BJ (cell line): ENCODE data around the gene WASL. TPM values are rescaled to one million over a fixed set of nuclear protein-coding genes. Genes with fewer than 3 reads are reported as not detected.

Experiments
- CTCF ChIA-PET: fragments of 350-600 bp; formaldehyde crosslinking; extraction: SDS; loops from one replicate; lab custom pipeline; 2021; ENCODE audit warnings: antibody characterized with exemption, inconsistent platforms; lab: Yijun Ruan, JAX
- POLR2A ChIA-PET: fragments of 300-600 bp; sonication (Branson Sonifier 250); formaldehyde crosslinking; extraction: SDS; loops from one replicate; lab custom pipeline; 2021; ENCODE audit warnings: antibody characterized with exemption; lab: Charles Lee
- DNase-seq: peaks from one replicate; pipeline ENCODE4 v3.0.0-alpha.2; 2011; ENCODE audit warnings: low read depth
- H3K27me3 ChIP-seq: 2 replicates; pipeline ENCODE4 v1.6.0; 2011; ENCODE audit warnings: low read length; ENCODE audit not compliant: control insufficient read depth, insufficient read depth
- H3K36me3 ChIP-seq: 2 replicates; pipeline ENCODE4 v1.5.1; 2011; ENCODE audit warnings: low read length; ENCODE audit not compliant: control insufficient read depth, insufficient read depth
- H3K4me3 ChIP-seq: 2 replicates; pipeline ENCODE4 v1.5.1; 2011; ENCODE audit warnings: low read depth, mild to moderate bottlenecking, control low read depth, low read length
- polyA plus RNA-seq: library from polyadenylated mRNA; depleted of rRNA; stranded (reverse); fragments of >200 nt; gene quantifications from 2 replicates; pipeline ENCODE4 v1.2.3, GENCODE V29; 2011
- TF ChIP-seq, protein P1 (sequence below): IDR thresholded peaks from 2 replicates; pipeline ENCODE4 v1.5.1; 2011; ENCODE audit warnings: low read depth, mild to moderate bottlenecking, control low read depth, inconsistent platforms, low read length, moderate library complexity; ENCODE audit not compliant: insufficient read depth

Gene WASL
- polyA plus RNA-seq, 1 experiment: 4.0 TPM

DNA sequence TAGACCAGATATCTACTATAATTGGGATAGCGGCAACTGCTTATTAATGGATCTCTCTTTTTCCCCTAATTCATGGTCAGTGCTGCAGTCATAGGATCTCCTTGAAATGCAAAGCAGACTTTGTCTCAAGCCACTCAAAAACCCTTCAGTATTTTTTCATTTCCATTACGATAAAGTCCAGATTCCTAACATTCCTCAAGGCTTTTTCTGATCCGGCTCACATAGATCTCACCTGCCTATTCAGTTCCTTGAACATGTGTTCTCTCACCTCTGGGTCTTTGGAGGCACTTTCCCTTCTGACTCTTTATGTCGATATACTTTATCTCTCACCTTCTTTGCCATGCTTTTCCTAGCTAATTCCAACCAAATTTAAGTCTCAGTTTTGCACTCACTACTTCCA is 25.7 kb upstream of the WASL start:
- POLR2A ChIA-PET: no interaction called here
- no peak overlapping the region for H3K4me3 ChIP-seq
- no peaks in the 10 kb centered on the region for H3K36me3 ChIP-seq
- DNase-seq: no peak
- CTCF ChIA-PET: interaction anchor here (1.1 kb wide), 1 partner anchor 26 kb away, joined by 3 read pairs; the partner anchor contains the start of gene WASL
- peaks cover 3% of the 10 kb centered on the region; the same call in 1 of the 2 replicates for H3K27me3 ChIP-seq
- TF ChIP-seq, protein P1, sequence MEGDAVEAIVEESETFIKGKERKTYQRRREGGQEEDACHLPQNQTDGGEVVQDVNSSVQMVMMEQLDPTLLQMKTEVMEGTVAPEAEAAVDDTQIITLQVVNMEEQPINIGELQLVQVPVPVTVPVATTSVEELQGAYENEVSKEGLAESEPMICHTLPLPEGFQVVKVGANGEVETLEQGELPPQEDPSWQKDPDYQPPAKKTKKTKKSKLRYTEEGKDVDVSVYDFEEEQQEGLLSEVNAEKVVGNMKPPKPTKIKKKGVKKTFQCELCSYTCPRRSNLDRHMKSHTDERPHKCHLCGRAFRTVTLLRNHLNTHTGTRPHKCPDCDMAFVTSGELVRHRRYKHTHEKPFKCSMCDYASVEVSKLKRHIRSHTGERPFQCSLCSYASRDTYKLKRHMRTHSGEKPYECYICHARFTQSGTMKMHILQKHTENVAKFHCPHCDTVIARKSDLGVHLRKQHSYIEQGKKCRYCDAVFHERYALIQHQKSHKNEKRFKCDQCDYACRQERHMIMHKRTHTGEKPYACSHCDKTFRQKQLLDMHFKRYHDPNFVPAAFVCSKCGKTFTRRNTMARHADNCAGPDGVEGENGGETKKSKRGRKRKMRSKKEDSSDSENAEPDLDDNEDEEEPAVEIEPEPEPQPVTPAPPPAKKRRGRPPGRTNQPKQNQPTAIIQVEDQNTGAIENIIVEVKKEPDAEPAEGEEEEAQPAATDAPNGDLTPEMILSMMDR: no peak

DNA sequence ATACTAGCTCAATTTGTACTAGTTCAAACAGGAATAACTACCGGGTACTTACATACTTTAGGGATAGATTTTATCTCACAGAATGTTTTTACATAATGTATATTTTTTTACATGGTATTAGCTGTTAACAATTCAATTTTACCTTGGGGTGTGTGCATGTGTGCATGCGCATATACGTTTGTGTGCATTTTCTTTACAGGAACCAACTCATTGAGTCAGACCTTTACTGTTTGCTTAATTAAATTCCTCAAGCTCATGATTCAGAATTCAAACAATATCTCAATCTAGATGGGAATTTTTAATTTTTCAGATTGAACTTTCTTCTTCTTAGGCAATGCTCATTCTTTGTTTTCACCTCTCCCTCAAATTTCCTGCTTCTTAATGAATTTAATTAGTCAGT is 24.7 kb upstream of the WASL start:
- DNase-seq: no peak
- POLR2A ChIA-PET: no interaction called here
- Histone ChIP-seq H3K36me3 (no peaks in the 10 kb centered on the region), H3K27me3 (peaks cover 3% of the 10 kb centered on the region; the same call in 1 of the 2 replicates), H3K4me3 (no peak overlapping the region)
- CTCF ChIA-PET: no interaction called here
- TF ChIP-seq, protein P1: no peak

DNA sequence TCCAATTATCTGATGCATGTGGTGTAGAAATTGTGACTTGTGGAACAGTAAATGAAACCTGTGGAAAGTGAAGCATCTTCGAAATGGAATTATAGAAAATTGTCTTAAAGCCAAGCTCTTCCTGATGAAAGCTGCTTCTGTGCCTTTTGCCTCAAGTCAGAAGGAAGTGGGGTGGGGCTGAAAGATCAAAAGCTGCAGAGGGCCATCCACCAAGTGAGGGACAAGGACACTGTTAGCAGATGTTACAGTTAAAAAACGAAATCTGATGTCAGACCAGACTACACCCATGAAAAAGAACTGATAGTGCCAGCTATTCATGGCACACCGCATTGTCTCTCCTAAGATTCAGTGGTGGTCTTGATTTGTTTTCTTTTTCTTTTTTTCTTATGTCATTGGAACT is 23.8 kb upstream of the WASL start:
- CTCF ChIA-PET: interaction anchor here (1.6 kb wide), 1 partner anchor 23 kb away, joined by 3 read pairs; no protein-coding TSS in a partner anchor
- no peaks in the 10 kb centered on the region for H3K36me3 ChIP-seq
- peaks cover 3% of the 10 kb centered on the region; the same call in 1 of the 2 replicates for H3K27me3 ChIP-seq
- no peak for DNase-seq
- TF ChIP-seq, protein P1: no peak
- no peak overlapping the region for H3K4me3 ChIP-seq
- POLR2A ChIA-PET: no interaction called here

DNA sequence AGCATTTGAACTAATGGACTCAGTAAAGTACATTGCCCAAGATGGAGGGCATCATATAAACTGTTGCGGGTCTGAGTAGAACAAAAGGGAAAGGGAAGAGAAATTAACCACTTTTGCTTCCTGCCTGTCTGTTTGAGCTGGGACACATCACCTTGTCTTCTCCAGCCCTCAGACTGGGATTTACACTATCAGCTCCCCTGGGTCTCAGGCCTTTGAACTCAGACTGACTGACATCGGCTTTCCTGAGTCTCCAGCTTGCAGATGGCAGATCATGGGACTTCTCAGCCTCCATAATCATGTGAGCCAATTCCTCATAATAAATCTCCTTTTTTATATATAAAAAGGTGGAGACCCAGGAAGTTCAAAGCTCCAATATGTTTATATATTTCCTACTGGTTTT is 23.0 kb upstream of the WASL start:
- ChIA-PET POLR2A (no interaction called here), CTCF (interaction anchor here (1.6 kb wide), 1 partner anchor 23 kb away, joined by 3 read pairs; no protein-coding TSS in a partner anchor)
- TF ChIP-seq, protein P1: no peak
- Histone ChIP-seq H3K36me3 (no peaks in the 10 kb centered on the region), H3K27me3 (peaks cover 3% of the 10 kb centered on the region; the same call in 1 of the 2 replicates), H3K4me3 (no peak overlapping the region)
- DNase-seq: no peak

DNA sequence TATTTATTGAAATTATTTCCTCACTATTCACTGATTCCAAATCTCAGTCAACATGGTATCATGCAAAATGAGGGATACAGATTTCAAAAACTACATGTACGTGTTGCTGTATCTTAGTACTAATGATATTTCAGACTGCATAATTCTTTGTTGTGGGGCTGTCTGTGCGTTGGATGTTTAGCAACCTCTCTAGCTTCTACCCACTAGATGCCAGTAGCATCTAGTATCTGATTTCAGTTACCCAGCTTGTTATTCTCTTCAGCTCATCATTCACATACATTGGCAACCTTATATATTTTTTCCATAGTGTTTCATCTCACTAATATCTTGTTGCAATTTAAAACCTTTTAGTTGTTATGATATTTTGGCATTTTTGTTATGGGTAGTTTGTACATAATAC is 22.5 kb upstream of the WASL start:
- no peak for DNase-seq
- H3K27me3 ChIP-seq: peaks cover 3% of the 10 kb centered on the region; the same call in 1 of the 2 replicates
- CTCF ChIA-PET: interaction anchor here (1.0 kb wide), 1 partner anchor 9 kb away, joined by 4 read pairs; no protein-coding TSS in a partner anchor
- no peaks in the 10 kb centered on the region for H3K36me3 ChIP-seq
- H3K4me3 ChIP-seq: no peak overlapping the region
- TF ChIP-seq, protein P1: no peak
- POLR2A ChIA-PET: no interaction called here
